Fibroblast of skin of right quadriceps (primary cell): ENCODE data around the gene BUB1.
A peak's percentile ranks its signal among the peaks of the same experiment; 100 is the strongest.
"Not testable (repeated sequence)": the region's sequence is repeated elsewhere in the genome, so short reads cannot be mapped to it uniquely, and the experiment has no call there.

Source experiments
- DNase-seq: peaks from one replicate; pipeline ENCODE4 v3.0.0-alpha.2; 2013

Gene BUB1

GRCh38 chr2:110677530-110678456 is at the start of gene BUB1:
TSS of gene BUB1 (minus strand) at chr2:110678063. CDS start at chr2:110677995, 68 bp downstream.
- peak; percentile 95 for DNase-seq

GRCh38 chr2:110726285-110726684 is 48.4 kb upstream of the BUB1 start:
- DNase-seq, result no peak

DNA sequence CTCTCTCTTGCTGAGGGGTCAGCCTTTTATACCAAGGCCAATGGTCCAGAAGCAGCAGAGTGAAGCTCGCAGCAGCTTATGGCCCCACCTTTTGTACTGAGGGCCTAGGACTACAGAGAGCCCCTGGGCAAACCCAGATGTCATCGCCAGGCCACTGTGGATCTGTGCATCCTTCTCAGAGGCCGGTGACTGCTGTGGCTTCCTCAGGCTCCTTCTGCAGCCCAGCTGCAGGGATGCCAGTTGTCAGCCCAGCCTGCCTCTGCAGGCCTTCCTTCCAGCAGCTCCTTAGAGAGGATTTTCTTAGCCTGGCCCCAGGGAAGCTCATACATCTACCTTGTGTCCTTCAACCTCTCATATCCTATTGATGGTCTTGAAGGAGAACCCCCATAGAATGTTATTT is 48.0 kb upstream of the BUB1 start:
- no peak for DNase-seq

GRCh38 chr2:110725370-110725769 is 47.5 kb upstream of the BUB1 start:
- DNase-seq, result no peak

DNA sequence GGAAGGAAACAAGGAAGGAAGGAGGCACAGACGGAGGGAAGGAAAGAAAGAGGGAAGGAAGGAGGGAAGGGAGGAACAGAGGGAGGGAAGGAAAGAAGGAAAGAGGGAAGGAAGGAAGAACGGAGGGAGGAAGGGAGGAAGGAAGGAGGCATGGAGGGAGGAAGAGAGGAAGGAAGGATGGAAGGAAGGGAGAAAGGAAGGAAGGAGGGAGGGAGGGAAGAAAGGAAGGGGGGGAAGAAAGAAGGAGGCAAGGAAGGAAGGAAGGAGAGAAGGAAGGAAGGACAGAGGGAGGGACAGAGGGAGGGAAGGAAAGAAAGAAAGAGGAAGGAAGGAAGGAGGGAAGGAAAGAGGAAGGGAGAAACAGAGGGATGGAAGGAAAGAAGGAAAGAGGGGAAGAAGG is 47.0 kb upstream of the BUB1 start:
- no peak for DNase-seq

GRCh38 chr2:110720547-110720946 is 42.7 kb upstream of the BUB1 start:
- no peak for DNase-seq

- no peak for DNase-seq
Measured at GRCh38 chr2:110718990-110719389, 41.1 kb upstream of the BUB1 start.

- DNase-seq, result no peak
Measured at GRCh38 chr2:110718382-110718781, 40.5 kb upstream of the BUB1 start.

DNA sequence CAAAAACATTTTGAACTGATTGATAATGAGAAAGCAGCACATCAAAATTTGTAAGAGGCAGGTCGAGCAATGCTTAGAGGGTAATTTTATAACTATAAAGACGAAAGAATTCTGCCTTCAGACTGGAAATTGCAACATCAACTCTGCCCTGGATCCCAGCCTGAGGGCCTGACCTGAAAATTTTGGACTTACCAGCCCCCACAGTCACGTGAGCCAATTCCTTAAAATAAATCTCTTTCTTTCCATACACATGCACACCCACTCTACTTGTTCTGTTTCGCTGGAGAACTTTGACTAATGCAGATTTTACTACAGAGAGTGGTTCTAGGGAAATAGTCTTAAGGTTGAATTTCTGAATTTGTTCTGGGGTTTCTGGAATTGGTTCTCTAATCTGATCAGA is 39.9 kb upstream of the BUB1 start:
- peak; percentile 11 for DNase-seq

DNA sequence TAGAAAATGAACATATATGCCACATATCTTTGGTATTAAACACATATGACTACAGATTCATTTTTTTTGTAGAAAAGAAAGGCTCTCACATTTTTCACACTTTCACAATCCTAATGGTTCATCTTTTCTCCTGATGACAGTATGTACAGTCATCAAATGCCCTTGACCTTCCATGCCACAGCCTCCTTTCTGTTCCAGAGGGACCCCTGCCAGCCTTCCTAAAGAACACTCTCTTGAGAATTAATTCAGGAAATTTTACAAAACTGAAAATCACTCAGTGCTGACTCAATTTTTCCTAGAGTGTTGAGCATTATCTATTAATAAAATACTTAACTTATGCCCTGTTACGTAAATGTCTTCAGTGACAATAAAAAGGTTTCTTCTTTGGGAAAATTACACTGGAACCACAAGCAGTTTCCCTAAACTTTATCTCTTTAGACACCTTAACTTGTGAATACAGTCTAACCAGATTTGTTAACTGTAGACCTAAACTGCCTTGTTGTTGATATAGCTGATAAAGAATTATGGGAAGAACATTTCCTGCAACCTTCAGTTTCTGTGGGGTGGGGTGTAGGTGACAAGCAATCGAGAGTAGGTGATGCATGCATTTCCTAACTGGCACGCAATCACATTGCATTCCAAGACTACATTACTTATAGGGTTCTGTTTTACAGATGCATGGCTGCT is 39.2 kb upstream of the BUB1 start:
- DNase-seq, result peak; percentile 53

DNA sequence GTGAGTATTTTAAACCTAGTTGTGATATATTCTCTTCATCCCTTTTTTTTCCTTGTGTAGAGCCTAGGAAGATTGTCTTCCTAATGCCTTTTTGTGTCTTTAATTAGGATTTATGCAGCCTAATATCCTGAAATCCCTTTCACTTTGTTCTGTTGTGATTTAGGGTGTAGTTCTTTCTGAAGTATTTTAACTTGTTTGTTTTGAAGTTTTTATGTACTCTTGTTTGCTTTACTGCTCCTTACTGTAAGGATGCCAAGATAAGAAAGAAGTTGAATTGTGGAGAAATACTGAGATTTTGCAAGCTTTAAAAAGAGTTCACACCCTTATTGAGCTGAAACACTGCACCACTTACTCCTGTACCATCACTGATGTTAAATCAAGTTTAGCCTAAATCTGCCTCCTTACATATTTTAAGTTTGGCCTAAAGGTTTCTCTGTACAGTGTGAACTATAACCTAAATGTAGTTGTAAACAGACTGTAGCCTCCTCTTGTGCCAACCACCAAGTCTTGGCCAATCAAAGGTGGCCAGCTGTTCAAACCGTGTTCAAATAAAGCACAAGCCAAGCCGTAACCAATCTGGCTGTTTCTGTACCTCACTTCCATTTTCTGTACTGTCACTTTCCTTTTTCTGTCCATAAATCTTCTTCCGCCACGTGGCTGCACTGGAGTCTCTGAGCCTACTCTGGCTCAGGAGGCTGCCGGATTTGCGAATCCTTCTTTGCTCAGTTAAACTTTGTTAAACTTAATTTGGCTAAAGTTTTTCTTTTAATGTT is 36.8 kb upstream of the BUB1 start:
- no peak for DNase-seq

- DNase-seq, result no peak
Measured at GRCh38 chr2:110713513-110714362, 35.9 kb upstream of the BUB1 start.

DNA sequence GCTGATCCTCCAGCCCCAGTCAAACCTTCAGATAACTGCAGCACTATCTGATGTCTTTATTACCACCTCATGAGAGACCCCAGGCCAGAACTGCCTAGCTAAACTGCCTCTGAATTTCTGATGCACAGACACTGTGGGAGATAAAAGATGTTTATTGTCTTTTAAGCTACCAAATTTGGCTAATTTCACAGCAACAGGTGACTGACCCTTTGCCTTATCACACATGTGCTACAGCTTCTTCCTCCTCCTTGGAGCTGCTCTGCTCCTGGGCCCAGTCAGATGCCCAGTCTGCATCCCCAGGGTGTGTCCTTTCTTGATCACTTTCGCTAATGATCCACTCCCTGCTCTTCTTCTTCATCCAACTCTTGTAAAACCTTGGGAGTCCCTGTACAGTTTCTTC is 34.9 kb upstream of the BUB1 start:
- no peak for DNase-seq

- no peak for DNase-seq
Measured at GRCh38 chr2:110708455-110708854, 30.6 kb upstream of the BUB1 start.

DNA sequence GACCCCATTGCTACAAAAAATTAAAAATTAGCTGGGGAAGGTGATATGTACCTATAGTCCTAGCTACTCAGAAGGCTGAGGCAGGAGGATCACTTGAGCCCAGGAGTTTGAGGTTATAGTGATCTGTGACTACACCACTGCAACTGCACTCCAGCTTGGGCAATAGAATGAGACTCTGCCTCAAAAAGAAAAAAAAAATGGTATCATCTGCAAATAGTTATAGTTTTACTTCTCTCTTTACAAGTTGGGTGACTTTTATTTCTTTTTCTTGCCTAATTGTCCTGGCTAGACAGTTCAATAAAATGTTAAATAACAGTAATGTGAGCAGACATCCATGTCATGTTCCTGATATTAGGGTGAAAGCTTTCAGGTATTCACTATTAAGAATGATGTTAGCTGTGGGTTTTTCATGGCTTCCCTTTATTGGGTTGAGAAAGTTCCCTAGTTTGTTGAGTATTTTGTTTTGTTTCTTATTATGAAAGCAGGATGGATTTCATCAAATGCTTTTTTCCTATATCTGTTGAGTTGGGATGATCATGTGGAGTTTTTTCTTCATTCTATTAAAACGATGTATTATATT is 29.6 kb upstream of the BUB1 start:
- DNase-seq, result no peak

- no peak for DNase-seq
Measured at GRCh38 chr2:110702514-110703380, 24.9 kb upstream of the BUB1 start.

GRCh38 chr2:110698253-110698652 is 20.4 kb upstream of the BUB1 start:
- not testable (repeated sequence) for DNase-seq

DNA sequence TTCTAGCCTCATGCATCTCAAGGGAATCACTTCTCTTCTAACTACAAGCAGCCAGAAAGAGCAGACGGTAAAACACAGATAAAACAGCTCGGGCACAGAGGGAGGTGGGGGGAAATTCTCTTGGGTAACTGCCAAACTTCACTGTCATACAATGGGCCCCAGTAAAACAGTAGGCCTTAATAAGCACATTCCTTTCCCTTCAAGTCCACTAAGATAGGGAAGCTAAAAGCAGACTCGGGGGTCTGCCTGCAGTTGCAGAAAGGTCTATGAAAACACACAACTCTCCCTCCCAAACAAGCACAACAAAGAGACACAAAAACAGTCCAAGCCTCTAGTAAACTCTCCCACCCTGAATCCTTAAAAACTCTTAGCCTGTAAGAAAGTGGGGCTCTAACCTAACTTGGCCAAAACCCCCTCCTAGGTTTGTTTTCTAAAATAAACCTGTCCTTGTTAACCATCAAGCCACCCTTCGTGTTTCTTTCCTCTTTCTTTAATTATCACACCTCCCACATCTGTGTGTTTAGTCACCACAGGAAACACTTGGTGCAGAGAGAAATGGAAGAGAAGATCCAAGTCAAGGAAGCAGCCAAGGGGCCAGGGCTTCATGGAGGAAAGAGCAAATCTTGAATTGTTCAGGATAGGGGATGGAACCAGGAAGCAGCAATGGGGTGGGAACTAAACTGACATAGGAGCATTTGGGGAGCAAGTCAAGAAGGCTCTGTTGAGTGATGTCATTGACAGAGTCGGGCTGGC is 17.5 kb upstream of the BUB1 start:
- DNase-seq, result not testable (repeated sequence)

- DNase-seq, result no peak
Measured at GRCh38 chr2:110691612-110692258, 13.9 kb upstream of the BUB1 start.
